HG03135 (cell line): ENCODE measurements around the gene ZBTB7C.
A peak's percentile ranks its signal among the peaks of the same experiment; 100 is the strongest.
"Not testable (repeated sequence)": the region's sequence is repeated elsewhere in the genome, so short reads cannot be mapped to it uniquely, and the experiment has no call there.

Experiments
- ATAC-seq: cut with Tn5 transposase; IDR thresholded peaks from one replicate; pipeline ENCODE4 v1.9.1; 2021; ENCODE audit warnings: mild to moderate bottlenecking, moderate library complexity; ENCODE audit not compliant: unreplicated experiment

ZBTB7C gene

GRCh38 chr18:48408727-48409590 lies at the start of gene ZBTB7C:
Gene ZBTB7C (minus strand): TSS chr18:48409383.
- ATAC-seq: no peak

GRCh38 chr18:48456838-48457237 lies 47.7 kb upstream of the ZBTB7C start:
- ATAC-seq: no peak

GRCh38 chr18:48455555-48456478 lies 46.6 kb upstream of the ZBTB7C start:
- no peak for ATAC-seq

GRCh38 chr18:48454261-48454757 lies 45.1 kb upstream of the ZBTB7C start:
- ATAC-seq: no peak

- no peak for ATAC-seq
Measured at GRCh38 chr18:48453330-48454066, 44.3 kb upstream of the ZBTB7C start.

- no peak for ATAC-seq
Measured at GRCh38 chr18:48452861-48453323, 43.7 kb upstream of the ZBTB7C start.

GRCh38 chr18:48450685-48451084 lies 41.5 kb upstream of the ZBTB7C start:
- no peak for ATAC-seq

GRCh38 chr18:48446582-48447225 lies 37.5 kb upstream of the ZBTB7C start:
- no peak for ATAC-seq

GRCh38 chr18:48445540-48445939 lies 36.4 kb upstream of the ZBTB7C start:
- ATAC-seq: peak; percentile 69

- no peak for ATAC-seq
Measured at GRCh38 chr18:48442761-48443160, 33.6 kb upstream of the ZBTB7C start.

- no peak for ATAC-seq
Measured at GRCh38 chr18:48441405-48441881, 32.3 kb upstream of the ZBTB7C start.

- ATAC-seq: no peak
Measured at GRCh38 chr18:48440924-48441323, 31.7 kb upstream of the ZBTB7C start.

GRCh38 chr18:48436907-48437306 lies 27.7 kb upstream of the ZBTB7C start:
- ATAC-seq: no peak

GRCh38 chr18:48434382-48434781 lies 25.2 kb upstream of the ZBTB7C start:
- ATAC-seq: not testable (repeated sequence)

GRCh38 chr18:48433541-48433940 lies 24.4 kb upstream of the ZBTB7C start:
- ATAC-seq: no peak

- no peak for ATAC-seq
Measured at GRCh38 chr18:48430150-48430549, 21.0 kb upstream of the ZBTB7C start.

GRCh38 chr18:48428475-48429177 lies 19.4 kb upstream of the ZBTB7C start:
- ATAC-seq: no peak

- ATAC-seq: no peak
Measured at GRCh38 chr18:48422947-48423378, 13.8 kb upstream of the ZBTB7C start.

- no peak for ATAC-seq
Measured at GRCh38 chr18:48419277-48420022, 10.3 kb upstream of the ZBTB7C start.
